Activated CD8-positive, alpha-beta T cell treated with anti-CD3 and anti-CD28 coated beads for 36 hours (primary cell): ENCODE results near the gene DCST1. TPM values are rescaled to one million over a fixed set of nuclear protein-coding genes. Genes with fewer than 3 reads are reported as not detected.

Experiments used
- ATAC-seq: fragments of 200-7000 bp; cut with Tn5 transposase; one replicate; pipeline ENCODE4 v1.10.0; 2021; ENCODE audit warnings: mild to moderate bottlenecking, moderate library complexity
- CTCF ChIA-PET: fragments of 350-600 bp; sonication (Branson Sonifier 250); formaldehyde crosslinking; loops from one replicate; lab custom pipeline; 2021; ENCODE audit warnings: antibody characterized with exemption; lab: Charles Lee
- POLR2A ChIA-PET: fragments of 350-600 bp; sonication (Branson Sonifier 250); formaldehyde crosslinking; loops from one replicate; lab custom pipeline; 2021; ENCODE audit warnings: antibody characterized with exemption; lab: Charles Lee
- DNase-seq: peaks from one replicate; pipeline ENCODE4 v3.0.0-alpha.2; 2020
- H3K27ac Mint-ChIP-seq: one replicate; pipeline ENCODE4 v1.8.0; 2021; ENCODE audit warnings: mild to moderate bottlenecking, mixed read lengths
- H3K27me3 Mint-ChIP-seq: one replicate; pipeline ENCODE4 v1.8.0; 2021; ENCODE audit warnings: mixed read lengths
- H3K36me3 Mint-ChIP-seq: one replicate; pipeline ENCODE4 v1.8.0; 2021; ENCODE audit warnings: low read depth, mixed read lengths
- H3K4me1 Mint-ChIP-seq: one replicate; pipeline ENCODE4 v1.8.0; 2021; ENCODE audit warnings: low read depth, mixed read lengths
- H3K4me3 Mint-ChIP-seq: one replicate; pipeline ENCODE4 v1.8.0; 2021; ENCODE audit warnings: mild to moderate bottlenecking, moderate library complexity, mixed read lengths
- H3K9me3 Mint-ChIP-seq: one replicate; pipeline ENCODE4 v1.8.0; 2021; ENCODE audit warnings: mixed read lengths
- intact Hi-C: fragments of 100-400 bp; cut with micrococcal nuclease; formaldehyde crosslinking; loops from one replicate; pipeline ENCODE4 v1.10.0; 2022
- total RNA-seq, 2 experiments: library from RNA; stranded (reverse); gene quantifications; one replicate each; pipeline ENCODE4 v1.2.3, GENCODE V29; 2021
- TF ChIP-seq, protein P1 (sequence below): fragments of 200-600 bp; IDR thresholded peaks from one replicate; pipeline ENCODE4 v1.8.0; 2022; ENCODE audit warnings: antibody characterized with exemption, mild to moderate bottlenecking

Gene DCST1
- total RNA-seq, 2 experiments from 2014 or later, result not detected

GRCh38 chr1:155040358-155041093, 6.9 kb downstream of the DCST1 start:
- Mint-ChIP-seq H3K4me1 (peaks cover 5% of the 10 kb centered on the region), H3K4me3 (no peak overlapping the region), H3K36me3 (no peaks in the 10 kb centered on the region), H3K27ac (no peak overlapping the region), H3K9me3 (no peaks in the 10 kb centered on the region), H3K27me3 (peaks cover 7% of the 10 kb centered on the region)
- ATAC-seq (no peak), DNase-seq (no peak)
- POLR2A ChIA-PET, result interaction anchor here (0.6 to 1.0 kb wide), 3 partner anchors 19 to 58 kb away, joined by 3 read pairs; no protein-coding TSS in a partner anchor
- intact Hi-C loops, result no loop called here
- TF ChIP-seq, protein P1, sequence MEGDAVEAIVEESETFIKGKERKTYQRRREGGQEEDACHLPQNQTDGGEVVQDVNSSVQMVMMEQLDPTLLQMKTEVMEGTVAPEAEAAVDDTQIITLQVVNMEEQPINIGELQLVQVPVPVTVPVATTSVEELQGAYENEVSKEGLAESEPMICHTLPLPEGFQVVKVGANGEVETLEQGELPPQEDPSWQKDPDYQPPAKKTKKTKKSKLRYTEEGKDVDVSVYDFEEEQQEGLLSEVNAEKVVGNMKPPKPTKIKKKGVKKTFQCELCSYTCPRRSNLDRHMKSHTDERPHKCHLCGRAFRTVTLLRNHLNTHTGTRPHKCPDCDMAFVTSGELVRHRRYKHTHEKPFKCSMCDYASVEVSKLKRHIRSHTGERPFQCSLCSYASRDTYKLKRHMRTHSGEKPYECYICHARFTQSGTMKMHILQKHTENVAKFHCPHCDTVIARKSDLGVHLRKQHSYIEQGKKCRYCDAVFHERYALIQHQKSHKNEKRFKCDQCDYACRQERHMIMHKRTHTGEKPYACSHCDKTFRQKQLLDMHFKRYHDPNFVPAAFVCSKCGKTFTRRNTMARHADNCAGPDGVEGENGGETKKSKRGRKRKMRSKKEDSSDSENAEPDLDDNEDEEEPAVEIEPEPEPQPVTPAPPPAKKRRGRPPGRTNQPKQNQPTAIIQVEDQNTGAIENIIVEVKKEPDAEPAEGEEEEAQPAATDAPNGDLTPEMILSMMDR, result no peak
- CTCF ChIA-PET, result interaction anchor here (0.7 to 14.7 kb wide), 7 partner anchors 9 to 132 kb away, joined by 3 to 204 read pairs (median 4); partner anchors contain the start of genes ADAM15, EFNA4 and KRTCAP2

DNA sequence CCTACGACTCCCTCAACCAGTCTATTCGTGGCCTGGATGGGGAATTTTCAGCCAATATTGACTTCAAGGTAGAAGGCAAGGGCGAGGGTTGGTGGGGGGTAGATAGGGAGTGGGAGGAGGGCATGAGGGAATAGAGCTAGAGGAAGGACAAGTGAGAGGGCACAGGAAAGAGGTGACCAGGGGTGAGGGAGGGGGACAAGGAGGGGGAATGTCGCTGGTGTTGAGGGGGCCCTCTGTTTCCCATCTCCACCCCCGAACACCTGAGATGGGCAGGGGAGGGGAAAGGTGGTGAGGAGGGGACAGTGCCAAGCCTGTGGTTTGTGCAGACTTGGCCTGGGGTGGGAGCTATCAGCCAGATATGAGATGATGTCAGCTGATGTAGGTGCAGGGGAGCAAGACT, 9.2 kb downstream of the DCST1 start:
- intact Hi-C loops, result no loop called here
- no peaks in the 10 kb centered on the region for H3K36me3 Mint-ChIP-seq
- H3K27me3 Mint-ChIP-seq, result peaks cover 7% of the 10 kb centered on the region
- DNase-seq, result no peak
- TF ChIP-seq, protein P1, result no peak
- H3K4me1 Mint-ChIP-seq, result peaks cover 5% of the 10 kb centered on the region
- ATAC-seq, result no peak
- CTCF ChIA-PET, result interaction anchor here (2.2 to 14.7 kb wide), 3 partner anchors 16 to 42 kb away, joined by 13 to 204 read pairs (median 38); partner anchors contain the start of gene EFNA4
- no peak overlapping the region for H3K27ac Mint-ChIP-seq
- POLR2A ChIA-PET, result no interaction called here
- no peak overlapping the region for H3K4me3 Mint-ChIP-seq
- no peaks in the 10 kb centered on the region for H3K9me3 Mint-ChIP-seq

DNA sequence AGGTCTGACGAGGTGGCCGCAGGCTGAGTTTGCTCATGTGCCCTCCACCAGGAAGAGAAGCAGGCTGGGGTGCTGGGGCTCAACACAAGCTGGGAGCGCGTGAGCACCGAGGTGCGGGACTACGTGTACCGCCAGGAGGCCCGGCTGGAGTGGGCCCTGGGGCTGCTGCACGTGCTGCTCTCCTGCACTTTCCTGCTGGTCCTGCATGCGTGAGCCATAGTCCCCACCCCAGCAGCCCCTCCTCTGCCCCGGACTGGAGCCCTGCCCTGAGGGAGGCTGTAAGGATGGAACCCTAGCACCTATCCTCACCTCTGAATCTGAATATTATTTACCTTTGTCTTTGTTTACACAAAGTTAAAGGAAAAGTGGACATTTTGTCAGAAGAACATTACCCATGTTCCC, 9.7 kb downstream of the DCST1 start:
- CTCF ChIA-PET, result interaction anchor here (1.5 to 14.7 kb wide), 8 partner anchors 13 to 60 kb away, joined by 5 to 204 read pairs (median 15); partner anchors contain the start of genes EFNA4 and FLAD1
- Mint-ChIP-seq H3K27me3 (peaks cover 2% of the 10 kb centered on the region), H3K36me3 (no peaks in the 10 kb centered on the region), H3K27ac (no peak overlapping the region), H3K9me3 (no peaks in the 10 kb centered on the region), H3K4me1 (peaks cover 5% of the 10 kb centered on the region), H3K4me3 (no peak overlapping the region)
- ATAC-seq (no peak), DNase-seq (no peak)
- TF ChIP-seq, protein P1, result no peak
- intact Hi-C loops, result no loop called here
- POLR2A ChIA-PET, result interaction anchor here (1.2 kb wide), 1 partner anchor 26 kb away, joined by 6 read pairs; no protein-coding TSS in a partner anchor

DNA sequence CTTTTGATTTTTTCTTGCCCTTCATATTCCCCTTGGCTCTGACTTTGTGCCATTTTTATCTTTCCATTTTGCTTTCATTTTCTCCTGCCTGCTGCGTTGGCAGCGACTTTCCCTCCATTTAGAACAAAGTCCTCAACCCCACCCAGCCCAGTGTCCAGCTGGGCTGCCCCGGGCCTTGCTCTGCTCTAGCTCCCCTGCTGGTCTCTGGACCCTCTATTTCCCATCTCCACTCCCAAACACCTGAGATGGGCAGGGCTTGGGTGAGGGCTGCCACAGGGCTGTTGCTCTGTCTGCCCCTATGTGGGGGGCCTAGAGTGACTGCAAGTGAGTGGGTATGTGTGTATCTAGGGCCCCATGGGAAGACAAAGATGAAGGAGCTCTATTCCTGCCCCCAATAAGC, 10.2 kb downstream of the DCST1 start:
- Mint-ChIP-seq H3K4me1 (peaks cover 5% of the 10 kb centered on the region), H3K27ac (no peak overlapping the region), H3K9me3 (no peaks in the 10 kb centered on the region), H3K4me3 (no peak overlapping the region), H3K27me3 (peaks cover 2% of the 10 kb centered on the region), H3K36me3 (no peaks in the 10 kb centered on the region)
- intact Hi-C loops, result no loop called here
- ATAC-seq, result no peak
- no peak for DNase-seq
- POLR2A ChIA-PET, result interaction anchor here (0.9 to 1.6 kb wide), 4 partner anchors 13 to 90 kb away, joined by 3 to 6 read pairs (median 4); no protein-coding TSS in a partner anchor
- TF ChIP-seq, protein P1, result no peak
- CTCF ChIA-PET, result interaction anchor here (0.9 to 14.7 kb wide), 11 partner anchors 9 to 129 kb away, joined by 3 to 204 read pairs (median 7); partner anchors contain the start of genes EFNA4, FLAD1 and KRTCAP2
